ENCODE results near the gene ATXN1.

The ATXN1 gene

DNA sequence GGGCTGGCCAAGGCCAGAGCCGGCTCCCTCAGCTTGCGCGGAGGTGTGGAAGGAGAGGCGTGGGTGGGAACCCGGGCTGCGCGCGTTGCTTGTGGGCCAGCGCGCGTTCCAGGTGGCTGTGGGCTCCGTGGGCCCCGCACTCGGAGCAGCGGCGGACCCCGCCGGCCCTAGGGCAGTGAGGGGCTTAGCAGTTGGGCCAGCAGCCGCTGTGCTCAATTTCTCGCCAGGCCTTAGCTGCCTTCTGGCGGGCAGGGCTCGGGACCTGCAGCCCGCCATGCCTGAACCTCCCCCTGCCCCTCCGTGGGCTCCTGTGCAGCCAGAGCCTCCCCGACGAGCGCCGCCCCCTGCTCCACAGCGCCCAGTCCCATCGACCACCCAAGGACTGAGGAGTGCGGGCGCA, 414.4 kb downstream of the ATXN1 start:
- Histone ChIP-seq H3K4me3 (ENCODE audit: low read depth, low read length) (no peak overlapping the region), H3K9me3 (ENCODE audit: control insufficient read depth, insufficient read depth, low read depth, low read length) (no peaks in the 10 kb centered on the region), H3K4me1 (ENCODE audit: control insufficient read depth, insufficient read depth, low read length) (peaks cover 13% of the 10 kb centered on the region), H3K36me3 (ENCODE audit: control insufficient read depth in 2 of 2, insufficient read depth in 1 of 2, low read length in 2 of 2) (no peaks in the 10 kb centered on the region), H3K27ac (ENCODE audit: extremely low read depth, low read depth, low read length) (no peak overlapping the region)
- TF ChIP-seq SP7 (tag by site-specific recombination; IDR thresholded peaks at IDR 0.05) (no peak), KLF1 (tag by site-specific recombination; IDR thresholded peaks at IDR 0.05) (no peak), ZNF133 (tag by site-specific recombination; IDR thresholded peaks at IDR 0.05) (no peak), ZNF423 (tag by site-specific recombination; IDR thresholded peaks at IDR 0.05) (no peak), ZBTB1 (tag by site-specific recombination; IDR thresholded peaks at IDR 0.05) (no peak), ZNF175 (tag by site-specific recombination; IDR thresholded peaks at IDR 0.05) (no peak), SP2 (tag by site-specific recombination; IDR thresholded peaks at IDR 0.05) (no peak)
- TF ChIP-seq, protein P1, sequence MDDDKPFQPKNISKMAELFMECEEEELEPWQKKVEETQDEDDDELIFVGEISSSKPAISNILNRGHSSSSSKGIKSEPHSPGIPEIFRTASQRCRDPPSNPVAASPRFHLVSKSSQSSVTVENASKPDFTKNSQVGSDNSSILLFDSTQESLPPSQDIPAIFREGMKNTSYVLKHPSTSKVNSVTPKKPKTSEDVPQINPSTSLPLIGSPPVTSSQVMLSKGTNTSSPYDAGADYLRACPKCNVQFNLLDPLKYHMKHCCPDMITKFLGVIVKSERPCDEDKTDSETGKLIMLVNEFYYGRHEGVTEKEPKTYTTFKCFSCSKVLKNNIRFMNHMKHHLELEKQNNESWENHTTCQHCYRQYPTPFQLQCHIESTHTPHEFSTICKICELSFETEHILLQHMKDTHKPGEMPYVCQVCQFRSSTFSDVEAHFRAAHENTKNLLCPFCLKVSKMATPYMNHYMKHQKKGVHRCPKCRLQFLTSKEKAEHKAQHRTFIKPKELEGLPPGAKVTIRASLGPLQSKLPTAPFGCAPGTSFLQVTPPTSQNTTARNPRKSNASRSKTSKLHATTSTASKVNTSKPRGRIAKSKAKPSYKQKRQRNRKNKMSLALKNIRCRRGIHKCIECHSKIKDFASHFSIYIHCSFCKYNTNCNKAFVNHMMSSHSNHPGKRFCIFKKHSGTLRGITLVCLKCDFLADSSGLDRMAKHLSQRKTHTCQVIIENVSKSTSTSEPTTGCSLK (tag by site-specific recombination; IDR thresholded peaks at IDR 0.05): no peak
- ChIA-PET CTCF (interaction anchor here (0.6 to 1.6 kb wide), 4 partner anchors 17 to 509 kb away, joined by 3 read pairs; no protein-coding TSS in a partner anchor), POLR2A (no interaction called here)

DNA sequence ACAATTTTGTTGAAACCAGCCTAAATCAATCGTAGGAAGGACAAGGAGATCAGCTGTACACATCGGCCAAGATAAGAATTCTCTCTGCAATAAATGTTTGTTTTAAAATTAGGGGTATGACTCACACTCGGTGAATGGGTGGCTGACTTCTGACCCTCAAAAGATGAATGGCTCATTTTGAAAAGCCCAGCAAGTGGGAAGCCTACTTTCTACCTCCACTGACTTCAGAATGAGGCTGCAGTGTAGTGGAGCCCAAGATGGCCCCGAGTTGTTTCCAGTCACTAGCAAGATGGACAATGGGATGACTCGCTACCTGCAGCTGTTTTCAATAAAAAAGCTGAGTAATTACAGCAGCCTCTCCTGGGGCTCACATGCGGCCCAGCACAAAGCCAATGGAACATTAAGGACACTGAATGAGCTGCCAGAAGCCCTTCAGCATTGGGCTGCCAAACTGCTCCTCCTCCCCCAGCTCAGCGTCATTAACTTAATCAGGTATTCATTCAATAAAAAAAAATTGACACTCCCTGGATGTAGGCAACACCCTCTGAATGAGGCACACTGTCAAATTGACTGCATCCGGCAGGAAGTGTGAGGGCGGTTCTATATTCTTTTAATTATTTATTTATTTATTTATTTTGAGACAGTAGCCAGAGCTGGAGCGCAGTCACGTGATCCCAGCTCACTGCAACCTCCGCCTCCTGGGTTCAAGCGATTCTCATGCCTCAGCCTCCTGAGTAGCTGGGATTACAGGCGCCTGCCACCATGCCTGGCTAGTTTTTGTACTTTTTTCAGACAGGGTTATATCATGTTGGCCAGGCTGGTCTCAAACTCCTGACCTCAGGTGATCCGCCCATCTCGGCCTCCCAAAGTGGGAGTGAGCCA, 415.6 kb downstream of the ATXN1 start:
- Histone ChIP-seq H3K36me3 (ENCODE audit: control insufficient read depth in 2 of 2, insufficient read depth in 1 of 2, low read length in 2 of 2) (no peaks in the 10 kb centered on the region), H3K4me3 (ENCODE audit: low read depth, low read length) (no peak overlapping the region), H3K9me3 (ENCODE audit: control insufficient read depth, insufficient read depth, low read depth, low read length) (no peaks in the 10 kb centered on the region), H3K4me1 (ENCODE audit: control insufficient read depth, insufficient read depth, low read length) (peaks cover 13% of the 10 kb centered on the region), H3K27ac (ENCODE audit: extremely low read depth, low read depth, low read length) (no peak overlapping the region)
- CTCF ChIA-PET: interaction anchor here (0.5 to 1.6 kb wide), 7 partner anchors 13 to 650 kb away, joined by 3 to 8 read pairs (median 3); no protein-coding TSS in a partner anchor
- POLR2A ChIA-PET: no interaction called here
- TF ChIP-seq ZNF2 (tag by site-specific recombination; IDR thresholded peaks at IDR 0.05): no peak
- TF ChIP-seq ZNF426 (tag by site-specific recombination; IDR thresholded peaks at IDR 0.05): no peak
- 0 out of 2 replicates have a peak, but pooled peaks have one; percentile 15 for TF ChIP-seq ZNF335 (tag by site-specific recombination; conservative IDR thresholded peaks at IDR 0.05)
- peak; percentile 21; the same call in 1 of the 2 replicates for TF ChIP-seq ZBTB17 (tag by site-specific recombination; IDR thresholded peaks at IDR 0.05)
- peak; percentile 37 for TF ChIP-seq ZEB2 (tag by site-specific recombination; IDR thresholded peaks at IDR 0.05)
- TF ChIP-seq ZNF394 (tag by site-specific recombination; IDR thresholded peaks at IDR 0.05; ENCODE audit: borderline replicate concordance): 0 out of 2 replicates have a peak, but pooled peaks have one; percentile 21
- no peak for TF ChIP-seq KLF1 (tag by site-specific recombination; IDR thresholded peaks at IDR 0.05)
- peak; percentile 31; the same call in 1 of the 2 replicates for TF ChIP-seq GLIS1 (tag by site-specific recombination; IDR thresholded peaks at IDR 0.05)
- TF ChIP-seq ZNF610 (tag by site-specific recombination; IDR thresholded peaks at IDR 0.05; ENCODE audit: borderline replicate concordance): no peak
- peak; percentile 31; the same call in 1 of the 2 replicates for TF ChIP-seq ZBTB8A (tag by site-specific recombination; IDR thresholded peaks at IDR 0.05)
- TF ChIP-seq ZNF585B (tag by site-specific recombination; IDR thresholded peaks at IDR 0.05): no peak
- no peak for TF ChIP-seq BCL11A (tag by site-specific recombination; IDR thresholded peaks at IDR 0.05; ENCODE audit: low read depth)
- TF ChIP-seq HOXD13 (CRISPR knock-in tag; IDR thresholded peaks at IDR 0.05; ENCODE audit: borderline replicate concordance): 0 out of 2 replicates have a peak, but pooled peaks have one; percentile 29
- TF ChIP-seq KLF7 (tag by site-specific recombination; IDR thresholded peaks at IDR 0.05; ENCODE audit: borderline replicate concordance): no peak
- peak; percentile 22; the same call in 1 of the 2 replicates for TF ChIP-seq ZFHX2 (tag by site-specific recombination; conservative IDR thresholded peaks at IDR 0.05)
- peak; percentile 61; the same call in 1 of the 2 replicates for TF ChIP-seq ZNF366 (tag by site-specific recombination; conservative IDR thresholded peaks at IDR 0.05)
- TF ChIP-seq SP7 (tag by site-specific recombination; IDR thresholded peaks at IDR 0.05): peak; percentile 46
- TF ChIP-seq, protein P2, sequence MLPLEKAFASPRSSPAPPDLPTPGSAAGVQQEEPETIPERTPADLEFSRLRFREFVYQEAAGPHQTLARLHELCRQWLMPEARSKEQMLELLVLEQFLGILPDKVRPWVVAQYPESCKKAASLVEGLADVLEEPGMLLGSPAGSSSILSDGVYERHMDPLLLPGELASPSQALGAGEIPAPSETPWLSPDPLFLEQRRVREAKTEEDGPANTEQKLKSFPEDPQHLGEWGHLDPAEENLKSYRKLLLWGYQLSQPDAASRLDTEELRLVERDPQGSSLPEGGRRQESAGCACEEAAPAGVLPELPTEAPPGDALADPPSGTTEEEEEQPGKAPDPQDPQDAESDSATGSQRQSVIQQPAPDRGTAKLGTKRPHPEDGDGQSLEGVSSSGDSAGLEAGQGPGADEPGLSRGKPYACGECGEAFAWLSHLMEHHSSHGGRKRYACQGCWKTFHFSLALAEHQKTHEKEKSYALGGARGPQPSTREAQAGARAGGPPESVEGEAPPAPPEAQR (tag by site-specific recombination; IDR thresholded peaks at IDR 0.05): no peak
- TF ChIP-seq ZNF416 (tag by site-specific recombination; IDR thresholded peaks at IDR 0.05): no peak
- 0 out of 2 replicates have a peak, but pooled peaks have one; percentile 0 for TF ChIP-seq ZNF654 (tag by site-specific recombination; IDR thresholded peaks at IDR 0.05; ENCODE audit: low read depth)
- peak; percentile 31; the same call in 1 of the 2 replicates for TF ChIP-seq FEZF1 (tag by site-specific recombination; IDR thresholded peaks at IDR 0.05)
- TF ChIP-seq, protein P3, sequence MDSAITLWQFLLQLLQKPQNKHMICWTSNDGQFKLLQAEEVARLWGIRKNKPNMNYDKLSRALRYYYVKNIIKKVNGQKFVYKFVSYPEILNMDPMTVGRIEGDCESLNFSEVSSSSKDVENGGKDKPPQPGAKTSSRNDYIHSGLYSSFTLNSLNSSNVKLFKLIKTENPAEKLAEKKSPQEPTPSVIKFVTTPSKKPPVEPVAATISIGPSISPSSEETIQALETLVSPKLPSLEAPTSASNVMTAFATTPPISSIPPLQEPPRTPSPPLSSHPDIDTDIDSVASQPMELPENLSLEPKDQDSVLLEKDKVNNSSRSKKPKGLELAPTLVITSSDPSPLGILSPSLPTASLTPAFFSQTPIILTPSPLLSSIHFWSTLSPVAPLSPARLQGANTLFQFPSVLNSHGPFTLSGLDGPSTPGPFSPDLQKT (IDR thresholded peaks at IDR 0.05; ENCODE audit: borderline replicate concordance, low read depth, low read length): no peak
- TF ChIP-seq GLI4 (tag by site-specific recombination; IDR thresholded peaks at IDR 0.05): no peak
- peak; percentile 69; the same call in 1 of the 2 replicates for TF ChIP-seq ZSCAN30 (tag by site-specific recombination; IDR thresholded peaks at IDR 0.05)
